Natural killer cell treated with Interleukin-12 subunit alpha and Interleukin-12 subunit beta and Interleukin-15 and Interleukin-18, amount 100 ng/mL, for 72 hours (primary cell): Measurements from ENCODE around the gene COL20A1. TPM values are rescaled to one million over a fixed set of nuclear protein-coding genes. Genes with fewer than 3 reads are reported as not detected.
A peak's percentile ranks its signal among the peaks of the same experiment; 100 is the strongest.

Experiments used
- ATAC-seq, 2 donors: fragments of 150-1000 bp; cut with Tn5 transposase in 1 of 2; sonication (Bioruptor Pico), chemical (Tn5 transposase) in 1 of 2; 2 replicates each; pipeline ENCODE4 v1.10.0; 2021
- DNase-seq: peaks from one replicate; pipeline ENCODE4 v3.0.0; 2022; ENCODE audit warnings: low spot score
- H3K27ac Mint-ChIP-seq, 2 donors: 1 replicate in 1 of 2; 2 replicates in 1 of 2; pipeline ENCODE4 v1.8.0; 2022; ENCODE audit warnings: mixed read lengths in 2 of 2, mild to moderate bottlenecking in 1 of 2, moderate library complexity in 1 of 2
- H3K27me3 Mint-ChIP-seq, 2 donors: 1 replicate in 1 of 2; 2 replicates in 1 of 2; pipeline ENCODE4 v1.8.0; 2022; ENCODE audit warnings: mixed read lengths in 2 of 2
- H3K36me3 Mint-ChIP-seq: one replicate; pipeline ENCODE4 v1.8.0; 2022; ENCODE audit warnings: mixed read lengths
- H3K4me1 Mint-ChIP-seq, 2 donors: 1 replicate in 1 of 2; 2 replicates in 1 of 2; pipeline ENCODE4 v1.8.0; 2022; ENCODE audit warnings: low read depth in 2 of 2, mixed read lengths in 2 of 2, mild to moderate bottlenecking in 1 of 2
- H3K4me3 Mint-ChIP-seq: one replicate; pipeline ENCODE4 v1.8.0; 2022; ENCODE audit warnings: mixed read lengths
- H3K9me3 Mint-ChIP-seq: 2 replicates; pipeline ENCODE4 v1.8.0; 2022; ENCODE audit warnings: mixed read lengths
- total RNA-seq, 2 donors: library from RNA; stranded (reverse); gene quantifications; one replicate each; pipeline ENCODE4 v1.2.3, GENCODE V29; 2022

The COL20A1 gene
- total RNA-seq, 2 donors from 2014 or later, result not detected

DNA sequence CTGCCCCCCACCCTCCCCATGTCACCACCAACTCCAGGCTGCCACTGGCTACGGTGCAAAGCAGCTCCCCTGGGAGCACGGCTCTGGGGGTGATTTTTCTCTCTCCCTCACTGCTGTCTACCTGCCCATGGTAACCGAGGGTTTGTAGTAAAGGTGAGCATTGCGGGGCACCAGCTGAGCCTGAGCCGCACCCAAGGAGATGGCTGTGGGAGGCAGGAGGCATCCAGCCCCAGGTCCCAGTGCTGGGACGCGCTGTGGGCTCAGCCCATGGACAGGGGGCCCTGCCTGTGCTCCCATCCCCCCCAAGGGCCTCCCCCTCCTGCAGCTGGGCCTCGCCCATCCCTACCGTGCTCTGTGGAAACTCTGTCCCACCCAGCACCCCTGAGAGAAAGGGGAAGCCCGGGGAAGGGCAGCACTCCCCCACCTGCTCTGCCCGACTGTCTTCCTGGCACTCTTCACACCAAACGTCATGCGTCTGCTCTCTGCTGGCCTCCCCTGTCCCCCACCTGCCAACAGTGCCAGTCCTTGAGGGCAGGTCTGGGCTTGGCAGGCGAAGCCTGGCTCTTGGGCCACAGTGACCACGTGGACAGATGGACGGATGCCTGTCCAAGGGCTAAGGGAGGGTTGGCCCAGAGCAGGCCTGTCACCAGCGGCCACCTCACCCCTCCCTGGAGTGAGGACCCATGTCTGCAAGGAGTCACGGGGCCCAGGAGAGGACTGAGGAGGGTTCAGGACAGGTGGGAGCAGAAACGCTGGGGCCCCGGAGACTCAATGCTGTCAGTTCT, 72.0 kb downstream of the COL20A1 start:
- H3K27me3 Mint-ChIP-seq, result peaks cover 0 to 7% of the 10 kb centered on the region in 2 donors
- H3K9me3 Mint-ChIP-seq, result no peaks in the 10 kb centered on the region
- H3K36me3 Mint-ChIP-seq, result no peaks in the 10 kb centered on the region
- H3K4me3 Mint-ChIP-seq, result no peak overlapping the region
- ATAC-seq (peak in 1 of 2 donors; percentile 29), DNase-seq (no peak)
- no peak overlapping the region for H3K27ac Mint-ChIP-seq
- H3K4me1 Mint-ChIP-seq, result no peaks in the 10 kb centered on the region

- no peaks in the 10 kb centered on the region for H3K36me3 Mint-ChIP-seq
- no peak overlapping the region for H3K27ac Mint-ChIP-seq
- H3K4me1 Mint-ChIP-seq, result no peaks in the 10 kb centered on the region
- H3K9me3 Mint-ChIP-seq, result no peaks in the 10 kb centered on the region
- H3K4me3 Mint-ChIP-seq, result no peak overlapping the region
- ATAC-seq (no peak), DNase-seq (no peak)
- H3K27me3 Mint-ChIP-seq, result peaks cover 0 to 7% of the 10 kb centered on the region in 2 donors
These were observed 72.8 kb downstream of the COL20A1 start for GRCh38 chr20:63365601-63366389.

GRCh38 chr20:63366390-63367365, 73.7 kb downstream of the COL20A1 start:
- peaks cover 0 to 7% of the 10 kb centered on the region in 2 donors for H3K27me3 Mint-ChIP-seq
- H3K4me1 Mint-ChIP-seq, result no peaks in the 10 kb centered on the region
- H3K9me3 Mint-ChIP-seq, result no peaks in the 10 kb centered on the region
- ATAC-seq (no peak), DNase-seq (no peak)
- H3K27ac Mint-ChIP-seq, result no peak overlapping the region
- H3K36me3 Mint-ChIP-seq, result no peaks in the 10 kb centered on the region
- H3K4me3 Mint-ChIP-seq, result no peak overlapping the region

GRCh38 chr20:63367446-63368055, 74.6 kb downstream of the COL20A1 start:
- no peak overlapping the region for H3K4me3 Mint-ChIP-seq
- no peak overlapping the region for H3K27ac Mint-ChIP-seq
- ATAC-seq (no peak), DNase-seq (no peak)
- no peaks in the 10 kb centered on the region for H3K9me3 Mint-ChIP-seq
- H3K4me1 Mint-ChIP-seq, result no peaks in the 10 kb centered on the region
- peaks cover 0 to 5% of the 10 kb centered on the region in 2 donors for H3K27me3 Mint-ChIP-seq
- H3K36me3 Mint-ChIP-seq, result no peaks in the 10 kb centered on the region

GRCh38 chr20:63368151-63368550, 75.2 kb downstream of the COL20A1 start:
- DNase-seq (no peak), ATAC-seq (no peak)
- no peak overlapping the region for H3K4me3 Mint-ChIP-seq
- H3K27ac Mint-ChIP-seq, result no peak overlapping the region
- H3K9me3 Mint-ChIP-seq, result no peaks in the 10 kb centered on the region
- no peaks in the 10 kb centered on the region for H3K36me3 Mint-ChIP-seq
- no peaks in the 10 kb centered on the region for H3K27me3 Mint-ChIP-seq
- no peaks in the 10 kb centered on the region for H3K4me1 Mint-ChIP-seq

GRCh38 chr20:63369024-63369530, 76.1 kb downstream of the COL20A1 start:
- Mint-ChIP-seq H3K27ac (no peak overlapping the region), H3K36me3 (no peaks in the 10 kb centered on the region), H3K4me1 (no peaks in the 10 kb centered on the region), H3K27me3 (no peaks in the 10 kb centered on the region), H3K9me3 (no peaks in the 10 kb centered on the region), H3K4me3 (no peak overlapping the region)
- no peak for ATAC-seq
- no peak for DNase-seq

DNA sequence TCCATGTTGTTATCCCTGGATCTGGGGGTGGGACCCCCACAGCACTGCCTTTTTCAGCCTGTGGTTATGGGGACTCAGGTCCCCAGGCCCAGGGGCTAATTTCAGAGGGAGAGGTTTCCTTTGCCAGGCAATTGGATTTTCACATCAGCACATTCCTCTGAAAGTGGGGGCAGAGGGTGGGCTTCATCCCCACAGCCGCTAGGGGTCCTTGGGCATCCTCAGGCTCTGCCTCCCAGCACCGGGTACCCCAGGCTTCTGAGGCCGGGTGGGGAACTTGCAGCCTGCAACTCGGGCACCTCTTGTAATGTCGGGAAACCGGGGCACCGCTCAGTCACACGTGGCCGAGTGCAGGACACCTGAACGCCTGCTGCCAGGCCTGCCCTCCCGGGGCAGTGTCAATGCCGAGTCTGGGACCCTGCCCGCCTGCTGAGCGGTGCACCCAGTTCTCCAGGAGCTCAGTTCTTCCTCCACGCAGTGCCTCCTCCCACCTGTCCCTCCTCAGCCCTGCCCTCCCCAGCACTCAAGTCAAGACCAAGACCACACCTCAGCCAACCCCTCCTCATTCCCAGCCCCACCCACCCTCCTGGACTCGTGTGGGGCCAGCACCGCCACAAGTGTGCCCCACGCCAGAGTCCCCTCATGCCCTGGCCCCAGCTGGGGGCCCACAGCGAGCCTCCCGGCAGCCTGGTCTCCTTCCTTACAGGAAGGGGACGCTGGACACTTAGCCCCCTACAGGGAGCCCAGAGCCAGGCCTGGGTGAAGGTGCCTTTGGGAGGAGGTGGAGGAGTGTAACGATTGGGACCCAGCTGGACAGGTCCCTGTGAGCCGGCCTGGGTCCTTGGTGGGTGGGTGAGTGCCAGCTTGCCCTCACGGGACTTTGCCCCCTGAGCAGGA, 77.0 kb downstream of the COL20A1 start:
- Mint-ChIP-seq H3K4me1 (no peaks in the 10 kb centered on the region), H3K27me3 (no peaks in the 10 kb centered on the region), H3K4me3 (no peak overlapping the region), H3K36me3 (no peaks in the 10 kb centered on the region), H3K9me3 (no peaks in the 10 kb centered on the region), H3K27ac (no peak overlapping the region)
- ATAC-seq (no peak), DNase-seq (no peak)

- Mint-ChIP-seq H3K27me3 (no peaks in the 10 kb centered on the region), H3K36me3 (no peaks in the 10 kb centered on the region), H3K4me1 (no peaks in the 10 kb centered on the region), H3K9me3 (no peaks in the 10 kb centered on the region), H3K27ac (no peak overlapping the region), H3K4me3 (no peak overlapping the region)
- ATAC-seq, result no peak
- no peak for DNase-seq
These were observed 77.7 kb downstream of the COL20A1 start for GRCh38 chr20:63370618-63371187.

DNA sequence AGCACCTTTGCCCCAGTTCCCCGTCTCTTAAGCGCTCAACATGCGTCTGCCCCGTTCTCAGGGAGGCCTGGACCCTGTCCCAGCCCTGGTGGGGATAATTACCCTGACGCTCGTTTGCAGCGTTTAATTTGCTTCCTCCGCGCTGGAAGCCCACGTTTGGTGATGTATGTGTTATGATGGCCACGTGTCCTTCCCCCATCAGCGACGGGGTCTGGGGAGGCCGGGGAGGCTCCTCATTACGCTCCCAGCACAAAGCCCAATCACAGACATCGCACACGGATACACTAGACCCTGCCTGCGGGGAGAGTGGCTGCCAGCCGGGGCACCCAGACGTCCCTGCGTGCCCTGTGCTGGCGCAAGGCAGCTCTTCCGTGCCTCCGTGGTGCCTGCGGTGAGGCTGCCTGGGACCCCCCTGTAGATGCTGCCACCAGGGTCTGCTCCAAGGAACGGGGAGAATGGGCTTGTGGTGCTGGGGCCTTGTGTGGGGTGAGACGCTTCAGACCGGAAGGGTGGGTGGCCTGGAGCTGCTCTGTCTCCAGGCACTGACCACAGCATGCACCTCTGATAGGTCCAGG, 78.4 kb downstream of the COL20A1 start:
- DNase-seq, result no peak
- no peaks in the 10 kb centered on the region for H3K36me3 Mint-ChIP-seq
- H3K4me3 Mint-ChIP-seq, result no peak overlapping the region
- no peak for ATAC-seq
- H3K9me3 Mint-ChIP-seq, result no peaks in the 10 kb centered on the region
- H3K4me1 Mint-ChIP-seq, result no peaks in the 10 kb centered on the region
- no peak overlapping the region for H3K27ac Mint-ChIP-seq
- no peaks in the 10 kb centered on the region for H3K27me3 Mint-ChIP-seq

- DNase-seq, result no peak
- ATAC-seq, result no peak
- Mint-ChIP-seq H3K27ac (no peak overlapping the region), H3K27me3 (peaks cover 0 to 3% of the 10 kb centered on the region in 2 donors), H3K36me3 (no peaks in the 10 kb centered on the region), H3K4me3 (no peak overlapping the region), H3K4me1 (no peaks in the 10 kb centered on the region), H3K9me3 (no peaks in the 10 kb centered on the region)
These were observed 80.2 kb downstream of the COL20A1 start for GRCh38 chr20:63372971-63373885.

DNA sequence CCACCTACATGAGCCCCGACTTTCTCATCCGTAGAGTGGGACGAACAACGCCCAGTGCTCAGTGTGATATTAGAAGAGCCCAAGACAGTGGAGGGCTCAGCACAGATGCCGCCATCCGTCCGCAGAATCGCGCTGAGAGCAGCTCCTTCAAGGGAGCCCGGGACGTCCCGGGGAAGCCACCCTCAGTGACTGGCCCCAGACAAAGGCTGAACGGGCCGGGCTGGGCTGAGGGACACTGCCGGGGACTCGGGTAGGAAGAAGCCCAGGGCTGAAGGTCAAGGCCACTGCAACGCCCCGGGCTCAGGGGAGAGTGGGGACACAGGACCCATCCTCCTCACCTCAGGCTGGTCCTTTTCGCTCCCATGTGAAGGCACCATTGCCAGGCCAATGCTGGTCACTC, 81.0 kb downstream of the COL20A1 start:
- no peak for DNase-seq
- no peak overlapping the region for H3K27ac Mint-ChIP-seq
- peaks cover 0 to 6% of the 10 kb centered on the region in 2 donors for H3K27me3 Mint-ChIP-seq
- ATAC-seq, result no peak
- no peaks in the 10 kb centered on the region for H3K9me3 Mint-ChIP-seq
- H3K4me1 Mint-ChIP-seq, result no peaks in the 10 kb centered on the region
- H3K4me3 Mint-ChIP-seq, result no peak overlapping the region
- no peaks in the 10 kb centered on the region for H3K36me3 Mint-ChIP-seq
